ENCODE data around the gene CCDC68.
"Not testable (repeated sequence)": the region's sequence is repeated elsewhere in the genome, so short reads cannot be mapped to it uniquely, and the experiment has no call there.

The CCDC68 gene

GRCh38 chr18:54859667-54860421, 99.4 kb downstream of the CCDC68 start:
- TF ChIP-seq, protein P1, sequence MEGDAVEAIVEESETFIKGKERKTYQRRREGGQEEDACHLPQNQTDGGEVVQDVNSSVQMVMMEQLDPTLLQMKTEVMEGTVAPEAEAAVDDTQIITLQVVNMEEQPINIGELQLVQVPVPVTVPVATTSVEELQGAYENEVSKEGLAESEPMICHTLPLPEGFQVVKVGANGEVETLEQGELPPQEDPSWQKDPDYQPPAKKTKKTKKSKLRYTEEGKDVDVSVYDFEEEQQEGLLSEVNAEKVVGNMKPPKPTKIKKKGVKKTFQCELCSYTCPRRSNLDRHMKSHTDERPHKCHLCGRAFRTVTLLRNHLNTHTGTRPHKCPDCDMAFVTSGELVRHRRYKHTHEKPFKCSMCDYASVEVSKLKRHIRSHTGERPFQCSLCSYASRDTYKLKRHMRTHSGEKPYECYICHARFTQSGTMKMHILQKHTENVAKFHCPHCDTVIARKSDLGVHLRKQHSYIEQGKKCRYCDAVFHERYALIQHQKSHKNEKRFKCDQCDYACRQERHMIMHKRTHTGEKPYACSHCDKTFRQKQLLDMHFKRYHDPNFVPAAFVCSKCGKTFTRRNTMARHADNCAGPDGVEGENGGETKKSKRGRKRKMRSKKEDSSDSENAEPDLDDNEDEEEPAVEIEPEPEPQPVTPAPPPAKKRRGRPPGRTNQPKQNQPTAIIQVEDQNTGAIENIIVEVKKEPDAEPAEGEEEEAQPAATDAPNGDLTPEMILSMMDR (conservative IDR thresholded peaks at IDR 0.05): no peak
- no peak overlapping the region; the same call in 1 of the 2 replicates for H3K27ac ChIP-seq

DNA sequence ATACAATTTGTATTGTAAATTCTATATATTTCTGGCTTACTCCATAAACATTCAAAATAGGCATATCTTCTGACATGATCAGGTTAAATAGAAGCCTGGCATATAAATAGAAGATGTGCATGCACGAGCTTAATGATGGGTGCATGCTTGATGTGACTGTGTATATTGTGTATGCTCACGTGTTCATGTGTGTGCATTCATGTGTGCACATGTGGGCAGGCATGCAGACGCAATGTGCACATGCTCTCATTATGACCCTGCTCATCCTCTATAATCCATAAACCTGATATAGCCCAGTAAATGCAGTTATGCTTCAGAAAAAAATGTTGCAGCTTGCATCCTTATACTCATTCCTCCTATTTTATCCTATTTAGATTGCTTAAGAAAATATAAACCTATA, 101.8 kb downstream of the CCDC68 start:
- TF ChIP-seq, protein P1 (conservative IDR thresholded peaks at IDR 0.05): no peak

GRCh38 chr18:54856105-54856646, 103.1 kb downstream of the CCDC68 start:
- TF ChIP-seq, protein P1 (conservative IDR thresholded peaks at IDR 0.05): no peak
- no peak overlapping the region for H3K27ac ChIP-seq

More for the DNA sequence above, 101.8 kb downstream of the CCDC68 start:
- H3K27ac ChIP-seq: no peak overlapping the region

DNA sequence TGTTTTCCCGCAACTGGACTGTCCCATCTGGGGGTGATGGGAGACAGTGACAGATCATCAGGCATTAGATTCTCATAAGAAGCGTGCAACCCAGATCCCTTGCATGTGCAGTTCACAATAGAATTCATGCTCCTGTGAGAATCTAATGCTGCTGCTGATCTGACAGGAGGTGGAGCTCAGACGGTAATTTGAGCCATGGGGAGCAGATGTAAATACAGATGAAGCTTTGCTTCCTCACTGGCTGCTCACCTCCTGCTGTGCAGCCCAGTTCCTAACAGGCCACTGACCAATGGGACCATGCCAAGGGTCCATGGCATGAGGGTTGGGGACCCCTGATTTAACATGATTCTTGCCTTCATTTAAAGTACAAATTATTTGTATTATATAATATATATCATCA, 104.2 kb downstream of the CCDC68 start:
- not testable (repeated sequence) for H3K27ac ChIP-seq

- H3K27ac ChIP-seq: no peak overlapping the region
- TF ChIP-seq, protein P1 (conservative IDR thresholded peaks at IDR 0.05): no peak
These were observed 106.2 kb downstream of the CCDC68 start for GRCh38 chr18:54852780-54853675.

Data from VCaP (cell line).